Liver (tissue), 9 donors: ENCODE measurements around the gene NEDD4. TPM values are rescaled to one million over a fixed set of nuclear protein-coding genes. Genes with fewer than 3 reads are reported as not detected.
"Not testable (repeated sequence)": the region's sequence is repeated elsewhere in the genome, so short reads cannot be mapped to it uniquely, and the experiment has no call there.

ENCODE experiments used
- DNase-seq: peaks from one replicate; pipeline ENCODE4 v3.0.0-alpha.2; 2017; ENCODE audit warnings: low spot score
- H3K27ac ChIP-seq, 2 donors: one replicate each; pipeline ENCODE4 v1.7.0; 2013; ENCODE audit warnings: inconsistent platforms in 2 of 2, low read length in 2 of 2, control low read depth in 1 of 2, low read depth in 1 of 2, mild to moderate bottlenecking in 1 of 2
- H3K27me3 ChIP-seq, 4 donors: one replicate each; pipeline versions ENCODE4 v1.6.1 to v1.7.0; 2013; ENCODE audit warnings: low read length in 3 of 4, inconsistent platforms in 1 of 4, mild to moderate bottlenecking in 1 of 4, moderate library complexity in 1 of 4; ENCODE audit not compliant: control insufficient read depth in 4 of 4, insufficient read depth in 4 of 4
- H3K36me3 ChIP-seq, 4 donors: one replicate each; pipeline versions ENCODE4 v1.6.1 to v1.7.0; 2013; ENCODE audit warnings: low read length in 3 of 4, mild to moderate bottlenecking in 3 of 4, low read depth in 1 of 4, moderate library complexity in 1 of 4; ENCODE audit not compliant: control insufficient read depth in 4 of 4, insufficient read depth in 3 of 4
- H3K4me1 ChIP-seq, 4 donors: one replicate each; pipeline versions ENCODE4 v1.6.1 to v1.7.0; 2013; ENCODE audit warnings: low read length in 3 of 4, mild to moderate bottlenecking in 3 of 4, moderate library complexity in 1 of 4; ENCODE audit not compliant: control insufficient read depth in 4 of 4, insufficient read depth in 4 of 4
- H3K4me3 ChIP-seq, 3 donors: one replicate each; pipeline versions ENCODE4 v1.6.1 to v1.7.0; 2013; ENCODE audit warnings: low read length in 3 of 3, control low read depth in 1 of 3, low read depth in 1 of 3, mild to moderate bottlenecking in 1 of 3
- H3K9ac ChIP-seq, 2 donors: one replicate each; pipeline ENCODE4 v1.7.0; 2013; ENCODE audit warnings: low read length in 2 of 2, mild to moderate bottlenecking in 2 of 2, moderate library complexity in 2 of 2, control low read depth in 1 of 2, low read depth in 1 of 2
- H3K9me3 ChIP-seq, 4 donors: one replicate each; pipeline versions ENCODE4 v1.6.1 to v1.7.0; 2013; ENCODE audit warnings: low read length in 3 of 4; ENCODE audit not compliant: control insufficient read depth in 4 of 4
- FOXA1 ChIP-seq: IDR thresholded peaks from 2 replicates; pipeline ENCODE4 v1.6.1; 2016; ENCODE audit warnings: antibody characterized with exemption
- FOXA2 ChIP-seq: IDR thresholded peaks from 2 replicates; pipeline ENCODE4 v1.6.1; 2016; ENCODE audit warnings: antibody characterized with exemption
- GABPA ChIP-seq, 2 donors: IDR thresholded peaks in 1 of 2; conservative IDR thresholded peaks in 1 of 2; 2 replicates each; pipeline ENCODE4 v1.6.1; 2016; ENCODE audit warnings: antibody characterized with exemption in 2 of 2, mild to moderate bottlenecking in 1 of 2, moderate library complexity in 1 of 2
- HNF4A ChIP-seq, 2 donors: conservative IDR thresholded peaks; 2 replicates each; pipeline ENCODE4 v1.6.1; 2016; ENCODE audit warnings: antibody characterized with exemption in 2 of 2, mild to moderate bottlenecking in 2 of 2
- HNF4G ChIP-seq: IDR thresholded peaks from 2 replicates; pipeline ENCODE4 v1.6.1; 2016; ENCODE audit warnings: antibody characterized with exemption
- JUND ChIP-seq, 2 donors: IDR thresholded peaks; 2 replicates each; pipeline ENCODE4 v1.6.1; 2016; ENCODE audit warnings: antibody characterized with exemption in 2 of 2
- NR2F2 ChIP-seq: IDR thresholded peaks from 2 replicates; pipeline ENCODE4 v1.6.1; 2016; ENCODE audit warnings: antibody characterized with exemption
- RAD21 ChIP-seq, 2 donors: IDR thresholded peaks; 2 replicates each; pipeline ENCODE4 v1.6.1; 2016; ENCODE audit warnings: antibody characterized with exemption in 2 of 2, mild to moderate bottlenecking in 2 of 2
- RXRA ChIP-seq, 2 donors: IDR thresholded peaks; 2 replicates each; pipeline ENCODE4 v1.6.1; 2017 to 2018; ENCODE audit warnings: antibody characterized with exemption in 2 of 2, mild to moderate bottlenecking in 1 of 2
- SP1 ChIP-seq: IDR thresholded peaks from 2 replicates; pipeline ENCODE4 v1.6.1; 2018; ENCODE audit warnings: antibody characterized with exemption, mild to moderate bottlenecking
- TAF1 ChIP-seq: conservative IDR thresholded peaks from 2 replicates; pipeline ENCODE4 v1.6.1; 2016; ENCODE audit warnings: antibody characterized with exemption, mild to moderate bottlenecking
- YY1 ChIP-seq: IDR thresholded peaks from 2 replicates; pipeline ENCODE4 v1.6.1; 2016; ENCODE audit warnings: antibody characterized with exemption, mild to moderate bottlenecking
- WGBS: extraction: QIAGEN DNeasy Blood & Tissue Kit; methylation state at CpG from one replicate; pipeline ENCODE4 v1.1.7; 2013; 5-methylcytosine and 5-hydroxymethylcytosine counted together
- polyA plus RNA-seq, 2 donors: library from polyadenylated mRNA; stranded (reverse) in 1 of 2; unstranded in 1 of 2; fragments of 200-250 nt in 1 of 2; fragments of >200 nt in 1 of 2; fragmentation: Nextera tagmentation in 1 of 2; extraction: Ambion mirVana in 1 of 2; gene quantifications; one replicate each; pipeline versions ENCODE4 v1.2.1 to v1.2.3, GENCODE V29; 2013 to 2015
- total RNA-seq, 2 donors: library from RNA; depleted of rRNA; stranded (reverse); fragments of >200 nt; gene quantifications; one replicate each; pipeline ENCODE4 v1.2.3, GENCODE V29; 2014
- TF ChIP-seq, protein P1 (sequence below): IDR thresholded peaks from 2 replicates; pipeline ENCODE4 v1.6.1; 2016; ENCODE audit warnings: antibody characterized with exemption
- TF ChIP-seq, protein P2 (sequence below): IDR thresholded peaks from 2 replicates; pipeline ENCODE4 v1.6.1; 2016; ENCODE audit warnings: antibody characterized with exemption
- TF ChIP-seq, protein P3 (sequence below): IDR thresholded peaks from 2 replicates; pipeline ENCODE4 v1.6.1; 2016; ENCODE audit warnings: antibody characterized with exemption, mild to moderate bottlenecking
- TF ChIP-seq, protein P4 (sequence below): fragments of 150-350 bp; IDR thresholded peaks from 2 replicates; pipeline ENCODE4 v1.5.1; 2017; ENCODE audit warnings: improper control_type of control experiment, low read depth, low read length; ENCODE audit not compliant: missing input control
- TF ChIP-seq, protein P5 (sequence below): IDR thresholded peaks from 2 replicates; pipeline ENCODE4 v1.6.1; 2016; ENCODE audit warnings: antibody characterized with exemption
- donor health status: healthy.
- donor health status: healthy.
- donor health status: healthy.
- donor health status: healthy.
- donor health status: healthy.

Gene NEDD4
- total and polyA plus RNA-seq, 4 donors = 9.1 to 17.5 (median 12.4) TPM

DNA sequence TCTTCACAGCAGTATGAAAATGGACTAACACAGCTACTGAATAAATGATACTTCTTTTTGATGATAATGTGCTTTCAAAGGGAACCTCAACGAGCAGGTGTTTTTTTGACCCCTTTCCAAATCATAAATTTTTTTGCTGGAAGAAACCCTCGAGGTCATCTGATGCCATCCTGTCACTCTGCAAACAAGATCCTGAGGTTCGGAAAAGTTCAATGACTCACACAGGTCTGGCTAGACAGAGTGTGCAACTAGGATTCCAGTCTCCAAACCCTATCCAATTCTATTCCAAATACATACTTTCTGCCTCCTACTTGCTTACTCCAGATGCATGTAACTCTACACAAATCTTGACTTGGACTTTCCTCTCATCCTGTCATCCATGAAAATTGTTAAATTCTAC lies 124.7 kb downstream of the NEDD4 start:
- TF ChIP-seq HNF4A (conservative IDR thresholded peaks at IDR 0.05) = no peak
- TF ChIP-seq NR2F2 = no peak
- no peak for TF ChIP-seq FOXA2
- TF ChIP-seq, protein P1, sequence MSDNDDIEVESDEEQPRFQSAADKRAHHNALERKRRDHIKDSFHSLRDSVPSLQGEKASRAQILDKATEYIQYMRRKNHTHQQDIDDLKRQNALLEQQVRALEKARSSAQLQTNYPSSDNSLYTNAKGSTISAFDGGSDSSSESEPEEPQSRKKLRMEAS = no peak
- no peak for TF ChIP-seq RAD21 (IDR thresholded peaks at IDR 0.05)
- TF ChIP-seq, protein P2, sequence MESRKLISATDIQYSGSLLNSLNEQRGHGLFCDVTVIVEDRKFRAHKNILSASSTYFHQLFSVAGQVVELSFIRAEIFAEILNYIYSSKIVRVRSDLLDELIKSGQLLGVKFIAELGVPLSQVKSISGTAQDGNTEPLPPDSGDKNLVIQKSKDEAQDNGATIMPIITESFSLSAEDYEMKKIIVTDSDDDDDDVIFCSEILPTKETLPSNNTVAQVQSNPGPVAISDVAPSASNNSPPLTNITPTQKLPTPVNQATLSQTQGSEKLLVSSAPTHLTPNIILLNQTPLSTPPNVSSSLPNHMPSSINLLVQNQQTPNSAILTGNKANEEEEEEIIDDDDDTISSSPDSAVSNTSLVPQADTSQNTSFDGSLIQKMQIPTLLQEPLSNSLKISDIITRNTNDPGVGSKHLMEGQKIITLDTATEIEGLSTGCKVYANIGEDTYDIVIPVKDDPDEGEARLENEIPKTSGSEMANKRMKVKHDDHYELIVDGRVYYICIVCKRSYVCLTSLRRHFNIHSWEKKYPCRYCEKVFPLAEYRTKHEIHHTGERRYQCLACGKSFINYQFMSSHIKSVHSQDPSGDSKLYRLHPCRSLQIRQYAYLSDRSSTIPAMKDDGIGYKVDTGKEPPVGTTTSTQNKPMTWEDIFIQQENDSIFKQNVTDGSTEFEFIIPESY = no peak
- TF ChIP-seq, protein P3, sequence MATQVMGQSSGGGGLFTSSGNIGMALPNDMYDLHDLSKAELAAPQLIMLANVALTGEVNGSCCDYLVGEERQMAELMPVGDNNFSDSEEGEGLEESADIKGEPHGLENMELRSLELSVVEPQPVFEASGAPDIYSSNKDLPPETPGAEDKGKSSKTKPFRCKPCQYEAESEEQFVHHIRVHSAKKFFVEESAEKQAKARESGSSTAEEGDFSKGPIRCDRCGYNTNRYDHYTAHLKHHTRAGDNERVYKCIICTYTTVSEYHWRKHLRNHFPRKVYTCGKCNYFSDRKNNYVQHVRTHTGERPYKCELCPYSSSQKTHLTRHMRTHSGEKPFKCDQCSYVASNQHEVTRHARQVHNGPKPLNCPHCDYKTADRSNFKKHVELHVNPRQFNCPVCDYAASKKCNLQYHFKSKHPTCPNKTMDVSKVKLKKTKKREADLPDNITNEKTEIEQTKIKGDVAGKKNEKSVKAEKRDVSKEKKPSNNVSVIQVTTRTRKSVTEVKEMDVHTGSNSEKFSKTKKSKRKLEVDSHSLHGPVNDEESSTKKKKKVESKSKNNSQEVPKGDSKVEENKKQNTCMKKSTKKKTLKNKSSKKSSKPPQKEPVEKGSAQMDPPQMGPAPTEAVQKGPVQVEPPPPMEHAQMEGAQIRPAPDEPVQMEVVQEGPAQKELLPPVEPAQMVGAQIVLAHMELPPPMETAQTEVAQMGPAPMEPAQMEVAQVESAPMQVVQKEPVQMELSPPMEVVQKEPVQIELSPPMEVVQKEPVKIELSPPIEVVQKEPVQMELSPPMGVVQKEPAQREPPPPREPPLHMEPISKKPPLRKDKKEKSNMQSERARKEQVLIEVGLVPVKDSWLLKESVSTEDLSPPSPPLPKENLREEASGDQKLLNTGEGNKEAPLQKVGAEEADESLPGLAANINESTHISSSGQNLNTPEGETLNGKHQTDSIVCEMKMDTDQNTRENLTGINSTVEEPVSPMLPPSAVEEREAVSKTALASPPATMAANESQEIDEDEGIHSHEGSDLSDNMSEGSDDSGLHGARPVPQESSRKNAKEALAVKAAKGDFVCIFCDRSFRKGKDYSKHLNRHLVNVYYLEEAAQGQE = no peak
- TF ChIP-seq HNF4G = no peak
- TF ChIP-seq JUND (IDR thresholded peaks at IDR 0.05) = no peak
- no peak for TF ChIP-seq TAF1
- TF ChIP-seq FOXA1 = no peak
- no peak for TF ChIP-seq GABPA (IDR thresholded peaks at IDR 0.05 in 1 of 2, conservative IDR thresholded peaks at IDR 0.05 in 1 of 2)
- TF ChIP-seq YY1 = no peak
- no peak for TF ChIP-seq SP1
- no peak for TF ChIP-seq RXRA (IDR thresholded peaks at IDR 0.05)
- H3K36me3 ChIP-seq = no peaks in the 10 kb centered on the region
- 71% methylated on average over 3 of the region's 3 CpGs for WGBS
- no peak overlapping the region for H3K9ac ChIP-seq
- H3K9me3 ChIP-seq = no peaks in the 10 kb centered on the region
- no peaks in the 10 kb centered on the region for H3K4me1 ChIP-seq
- H3K27me3 ChIP-seq = no peaks in the 10 kb centered on the region
- DNase-seq = no peak
- no peak overlapping the region for H3K27ac ChIP-seq
- H3K4me3 ChIP-seq = no peak overlapping the region

DNA sequence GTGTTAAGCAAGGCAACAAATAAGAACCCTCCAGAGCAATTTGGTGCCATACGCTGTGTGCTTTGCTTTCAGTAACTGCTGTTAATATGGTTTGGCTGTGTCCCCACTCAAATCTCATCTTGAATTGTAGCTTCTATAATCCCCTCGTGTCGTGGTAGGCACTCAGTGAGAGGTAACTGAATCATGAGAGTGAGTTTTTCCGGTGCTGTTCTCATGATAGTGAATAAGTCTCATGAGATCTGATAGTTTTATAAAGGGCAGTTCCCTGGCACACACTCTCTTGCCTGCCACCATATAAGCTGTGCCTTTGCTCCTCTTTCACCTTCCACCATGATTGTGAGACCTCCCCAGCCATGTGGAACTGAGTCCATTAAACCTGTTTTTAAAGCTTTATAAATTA lies 125.1 kb downstream of the NEDD4 start:
- not testable (repeated sequence) for H3K9me3 ChIP-seq, H3K9ac ChIP-seq, H3K27ac ChIP-seq, H3K36me3 ChIP-seq, DNase-seq, H3K4me1 ChIP-seq, H3K4me3 ChIP-seq, H3K27me3 ChIP-seq
- 97% methylated on average over 4 of the region's 4 CpGs for WGBS

DNA sequence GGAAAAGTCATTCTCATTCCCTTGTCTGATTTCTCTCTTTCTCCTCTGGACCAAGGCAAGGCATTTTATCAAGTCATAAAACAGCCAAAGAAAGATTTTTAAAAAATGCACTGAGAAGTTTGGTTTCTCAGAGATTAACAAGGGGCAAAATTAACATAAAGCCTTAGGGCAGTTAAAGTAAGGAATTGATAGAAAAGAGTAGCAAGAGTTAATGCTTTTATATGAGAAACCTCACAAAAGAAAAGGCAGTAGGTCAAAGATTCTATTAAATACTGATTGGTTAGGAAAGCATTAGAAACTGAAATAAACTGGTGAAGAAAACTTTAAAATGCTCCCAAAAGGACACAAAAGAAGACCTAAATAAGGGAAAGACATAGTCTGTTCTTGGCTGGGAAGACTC lies 129.5 kb downstream of the NEDD4 start:
- DNase-seq = no peak
- no peak overlapping the region for H3K4me3 ChIP-seq
- TF ChIP-seq, protein P4, sequence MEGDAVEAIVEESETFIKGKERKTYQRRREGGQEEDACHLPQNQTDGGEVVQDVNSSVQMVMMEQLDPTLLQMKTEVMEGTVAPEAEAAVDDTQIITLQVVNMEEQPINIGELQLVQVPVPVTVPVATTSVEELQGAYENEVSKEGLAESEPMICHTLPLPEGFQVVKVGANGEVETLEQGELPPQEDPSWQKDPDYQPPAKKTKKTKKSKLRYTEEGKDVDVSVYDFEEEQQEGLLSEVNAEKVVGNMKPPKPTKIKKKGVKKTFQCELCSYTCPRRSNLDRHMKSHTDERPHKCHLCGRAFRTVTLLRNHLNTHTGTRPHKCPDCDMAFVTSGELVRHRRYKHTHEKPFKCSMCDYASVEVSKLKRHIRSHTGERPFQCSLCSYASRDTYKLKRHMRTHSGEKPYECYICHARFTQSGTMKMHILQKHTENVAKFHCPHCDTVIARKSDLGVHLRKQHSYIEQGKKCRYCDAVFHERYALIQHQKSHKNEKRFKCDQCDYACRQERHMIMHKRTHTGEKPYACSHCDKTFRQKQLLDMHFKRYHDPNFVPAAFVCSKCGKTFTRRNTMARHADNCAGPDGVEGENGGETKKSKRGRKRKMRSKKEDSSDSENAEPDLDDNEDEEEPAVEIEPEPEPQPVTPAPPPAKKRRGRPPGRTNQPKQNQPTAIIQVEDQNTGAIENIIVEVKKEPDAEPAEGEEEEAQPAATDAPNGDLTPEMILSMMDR = no peak
- TF ChIP-seq, protein P5, sequence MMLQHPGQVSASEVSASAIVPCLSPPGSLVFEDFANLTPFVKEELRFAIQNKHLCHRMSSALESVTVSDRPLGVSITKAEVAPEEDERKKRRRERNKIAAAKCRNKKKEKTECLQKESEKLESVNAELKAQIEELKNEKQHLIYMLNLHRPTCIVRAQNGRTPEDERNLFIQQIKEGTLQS = no peak
- TF ChIP-seq TAF1 (no peak), FOXA1 (no peak), HNF4G (no peak), RAD21 (IDR thresholded peaks at IDR 0.05) (no peak), FOXA2 (no peak), SP1 (no peak), GABPA (IDR thresholded peaks at IDR 0.05 in 1 of 2, conservative IDR thresholded peaks at IDR 0.05 in 1 of 2) (no peak), HNF4A (conservative IDR thresholded peaks at IDR 0.05) (no peak), YY1 (no peak)
- TF ChIP-seq, protein P3 = no peak

More for the DNA sequence above, 129.5 kb downstream of the NEDD4 start:
- no peaks in the 10 kb centered on the region for H3K27me3 ChIP-seq
- no peaks in the 10 kb centered on the region for H3K4me1 ChIP-seq
- no peak overlapping the region for H3K27ac ChIP-seq
- no peaks in the 10 kb centered on the region for H3K9me3 ChIP-seq
- peaks cover 2 to 21% (median 16%) of the 10 kb centered on the region in 4 donors for H3K36me3 ChIP-seq
- H3K9ac ChIP-seq = no peak overlapping the region
